Stimulated activated CD4-positive, alpha-beta T cell treated with anti-CD3 and anti-CD28 coated beads, TNF-alpha, amount 100 ng/mL, for 48 hours (primary cell): Measurements from ENCODE around the gene FOXL1.
"Not testable (repeated sequence)": the region's sequence is repeated elsewhere in the genome, so short reads cannot be mapped to it uniquely, and the experiment has no call there.

ENCODE experiments used
- DNase-seq, 3 donors: peaks; one replicate each; pipeline ENCODE4 v3.0.0-alpha.2; 2020; ENCODE audit warnings: low read depth in 3 of 3

Gene FOXL1

GRCh38 chr16:86580791-86581170 lies 2.4 kb downstream of the FOXL1 start:
- no peak for DNase-seq

GRCh38 chr16:86581458-86581857 lies 3.1 kb downstream of the FOXL1 start:
- DNase-seq: no peak

- no peak for DNase-seq
These were observed 5.8 kb downstream of the FOXL1 start for GRCh38 chr16:86584071-86584685.

GRCh38 chr16:86584726-86585721 lies 6.7 kb downstream of the FOXL1 start:
- no peak for DNase-seq

GRCh38 chr16:86585821-86586611 lies 7.7 kb downstream of the FOXL1 start:
- no peak for DNase-seq

- no peak for DNase-seq
These were observed 9.1 kb downstream of the FOXL1 start for GRCh38 chr16:86587487-86587886.

GRCh38 chr16:86587955-86588354 lies 9.6 kb downstream of the FOXL1 start:
- DNase-seq: not testable (repeated sequence)

GRCh38 chr16:86590501-86591144 lies 12.3 kb downstream of the FOXL1 start:
- DNase-seq: no peak

GRCh38 chr16:86591270-86591669 lies 12.9 kb downstream of the FOXL1 start:
- DNase-seq: no peak

- no peak for DNase-seq
These were observed 15.7 kb downstream of the FOXL1 start for GRCh38 chr16:86593913-86594620.

GRCh38 chr16:86594721-86595120 lies 16.4 kb downstream of the FOXL1 start:
- DNase-seq: no peak

- no peak for DNase-seq
These were observed 17.7 kb downstream of the FOXL1 start for GRCh38 chr16:86595983-86596605.

GRCh38 chr16:86597126-86597879 lies 19.0 kb downstream of the FOXL1 start:
- DNase-seq: no peak

GRCh38 chr16:86597880-86598606 lies 19.7 kb downstream of the FOXL1 start:
- no peak for DNase-seq

GRCh38 chr16:86598607-86599565 lies 20.5 kb downstream of the FOXL1 start:
- no peak for DNase-seq

- DNase-seq: no peak
These were observed 23.0 kb downstream of the FOXL1 start for GRCh38 chr16:86601356-86601755.

- no peak for DNase-seq
These were observed 24.2 kb downstream of the FOXL1 start for GRCh38 chr16:86602521-86602920.
